CD14-positive monocyte (primary cell): Measurements from ENCODE around the gene COG2. TPM values are rescaled to one million over a fixed set of nuclear protein-coding genes. Genes with fewer than 3 reads are reported as not detected.
"Not testable (repeated sequence)": the region's sequence is repeated elsewhere in the genome, so short reads cannot be mapped to it uniquely, and the experiment has no call there.

ENCODE experiments used
- DNase-seq, 3 donors: peaks; one replicate each; pipeline ENCODE4 v3.0.0-alpha.2; 2011 to 2022
- H2AFZ ChIP-seq: 2 replicates; pipeline ENCODE4 v1.6.0; 2012; ENCODE audit warnings: mild to moderate bottlenecking, low read depth, low read length, inconsistent platforms; ENCODE audit not compliant: insufficient read depth, poor library complexity, severe bottlenecking
- H3K27ac ChIP-seq, 2 donors: 1 replicate in 1 of 2; 2 replicates in 1 of 2; pipeline ENCODE4 v1.5.1; 2012 to 2013; ENCODE audit warnings: low read length in 2 of 2, control low read depth in 1 of 2, inconsistent platforms in 1 of 2, low read depth in 1 of 2, mild to moderate bottlenecking in 1 of 2
- H3K27me3 ChIP-seq, 2 donors: one replicate each; pipeline versions ENCODE4 v1.6.0 to v1.6.1; 2011 to 2013; ENCODE audit warnings: low read length in 2 of 2; ENCODE audit not compliant: control insufficient read depth in 2 of 2, insufficient read depth in 2 of 2
- H3K36me3 ChIP-seq, 2 donors: replicated peaks in 1 of 2; 1 replicate in 1 of 2; 2 replicates in 1 of 2; pipeline versions ENCODE4 v1.5.1 to v1.6.1; 2012 to 2013; ENCODE audit warnings: low read length in 2 of 2, control low read depth in 1 of 2, inconsistent platforms in 1 of 2, mild to moderate bottlenecking in 1 of 2; ENCODE audit not compliant: insufficient read depth in 2 of 2, control insufficient read depth in 1 of 2
- H3K4me1 ChIP-seq, 2 donors: 1 replicate in 1 of 2; 2 replicates in 1 of 2; pipeline versions ENCODE4 v1.5.1 to v1.6.1; 2012 to 2013; ENCODE audit warnings: low read length in 2 of 2, control low read depth in 1 of 2, inconsistent platforms in 1 of 2, mild to moderate bottlenecking in 1 of 2, moderate library complexity in 1 of 2; ENCODE audit not compliant: insufficient read depth in 2 of 2, control insufficient read depth in 1 of 2
- H3K4me2 ChIP-seq: replicated peaks from 2 replicates; pipeline ENCODE3; 2012; ENCODE audit warnings: low read length, moderate library complexity, mild to moderate bottlenecking; ENCODE audit not compliant: poor library complexity, severe bottlenecking; ENCODE audit errors: extremely low read depth
- H3K4me3 ChIP-seq, 3 experiments: fragments of 200-600 bp in 1 of 3; sonication (generic) in 1 of 3; replicated peaks in 1 of 3; 1 replicate in 2 of 3; 2 replicates in 1 of 3; pipeline ENCODE4 v1.5.1; 2011 to 2013; ENCODE audit warnings: low read length in 3 of 3, mild to moderate bottlenecking in 3 of 3, control low read depth in 2 of 3, low read depth in 2 of 3, inconsistent platforms in 1 of 3, moderate library complexity in 1 of 3
- H3K79me2 ChIP-seq: 2 replicates; pipeline ENCODE4 v1.6.0; 2012; ENCODE audit warnings: mild to moderate bottlenecking, control low read depth, inconsistent platforms, low read length, moderate library complexity; ENCODE audit not compliant: insufficient read depth
- H3K9ac ChIP-seq: 2 replicates; pipeline ENCODE4 v1.6.0; 2017; ENCODE audit warnings: low read length, mild to moderate bottlenecking; ENCODE audit not compliant: insufficient read depth, poor library complexity, severe bottlenecking
- H3K9me3 ChIP-seq, 2 donors: replicated peaks in 1 of 2; 1 replicate in 1 of 2; 2 replicates in 1 of 2; pipeline versions ENCODE4 v1.5.1 to v1.6.1; 2012 to 2013; ENCODE audit warnings: low read length in 2 of 2, control low read depth in 1 of 2; ENCODE audit not compliant: control insufficient read depth in 1 of 2, insufficient read depth in 1 of 2
- H4K20me1 ChIP-seq: 2 replicates; pipeline ENCODE4 v1.6.0; 2012; ENCODE audit warnings: mild to moderate bottlenecking, low read length, control low read depth, moderate library complexity; ENCODE audit not compliant: insufficient read depth
- H3K27ac Mint-ChIP-seq, 7 donors: one replicate each; pipeline ENCODE4 v1.8.0; 2020; ENCODE audit warnings: mild to moderate bottlenecking in 7 of 7, mixed read lengths in 7 of 7, moderate library complexity in 6 of 7, inconsistent platforms in 2 of 7
- H3K27me3 Mint-ChIP-seq, 3 donors: one replicate each; pipeline ENCODE4 v1.8.0; 2021 to 2022; ENCODE audit warnings: low read depth in 3 of 3, mild to moderate bottlenecking in 3 of 3, mixed read lengths in 3 of 3, moderate library complexity in 3 of 3, inconsistent platforms in 1 of 3
- H3K36me3 Mint-ChIP-seq, 2 donors: one replicate each; pipeline ENCODE4 v1.8.0; 2020; ENCODE audit warnings: mixed read lengths in 2 of 2, inconsistent platforms in 1 of 2, mild to moderate bottlenecking in 1 of 2
- H3K4me1 Mint-ChIP-seq: one replicate; pipeline ENCODE4 v1.8.0; 2020; ENCODE audit warnings: mild to moderate bottlenecking, mixed read lengths
- H3K4me3 Mint-ChIP-seq, 2 donors: one replicate each; pipeline ENCODE4 v1.8.0; 2020; ENCODE audit warnings: mild to moderate bottlenecking in 2 of 2, mixed read lengths in 2 of 2, moderate library complexity in 1 of 2
- H3K9me3 Mint-ChIP-seq, 7 donors: one replicate each; pipeline ENCODE4 v1.8.0; 2020 to 2022; ENCODE audit warnings: mixed read lengths in 7 of 7, mild to moderate bottlenecking in 6 of 7, moderate library complexity in 6 of 7, inconsistent platforms in 2 of 7
- WGBS: methylation state at CpG from one replicate; pipeline ENCODE4 v1.1.5; 2013; ENCODE audit warnings: missing lambda C conversion rate; ENCODE audit not compliant: insufficient coverage; 5-methylcytosine and 5-hydroxymethylcytosine counted together
- intact Hi-C, 2 donors: fragments of 100-400 bp; cut with micrococcal nuclease; formaldehyde crosslinking; loops; one replicate each; pipeline versions ENCODE4 v1.15.0 to v1.15.1; 2023
- polyA plus RNA-seq, 3 donors: library from polyadenylated mRNA; depleted of rRNA in 1 of 3; unstranded in 2 of 3; stranded (reverse) in 1 of 3; fragments of 300-500 nt in 2 of 3; fragments of >200 nt in 1 of 3; fragmentation: Illumina TruSeq in 2 of 3; gene quantifications; 1 replicate in 2 of 3; 2 replicates in 1 of 3; pipeline ENCODE4 v1.2.3, GENCODE V29; 2012 to 2021
- TF ChIP-seq, protein P1 (sequence below): fragments of 200-600 bp; IDR thresholded peaks from one replicate; pipeline ENCODE4 v1.8.0; 2022; ENCODE audit warnings: antibody characterized with exemption, mild to moderate bottlenecking

The COG2 gene
- polyA plus RNA-seq, 3 donors = 16.7 to 30.4 (median 24.7) TPM

DNA sequence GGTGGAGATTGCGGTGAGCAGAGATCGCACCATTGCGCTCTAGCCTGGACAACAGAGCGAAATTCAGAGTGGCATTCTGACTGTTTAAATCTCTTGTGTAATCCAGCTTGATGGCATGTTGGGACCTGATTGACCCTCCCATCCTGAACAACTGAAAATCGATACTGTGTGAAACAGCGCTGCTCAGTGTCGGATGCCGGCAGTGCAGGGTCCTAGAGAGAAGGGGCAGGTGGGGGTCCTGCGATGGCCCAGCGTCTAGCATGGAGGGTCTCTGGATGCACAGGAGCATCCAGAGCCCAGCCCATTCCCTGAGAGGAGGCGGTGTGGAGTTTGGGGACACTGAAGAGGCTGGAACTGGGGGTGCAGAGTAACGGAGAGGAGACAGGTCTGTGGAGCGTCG is 55.8 kb downstream of the COG2 start:
- peaks cover 0 to 2% (median 2%) of the 10 kb centered on the region in 3 donors for H3K27me3 Mint-ChIP-seq
- H3K4me1 Mint-ChIP-seq = no peaks in the 10 kb centered on the region
- Histone ChIP-seq H3K27ac (no peak overlapping the region), H3K9me3 (no peaks in the 10 kb centered on the region), H3K27me3 (no peaks in the 10 kb centered on the region), H3K9ac (no peak overlapping the region), H3K4me1 (no peaks in the 10 kb centered on the region), H3K79me2 (no peaks in the 10 kb centered on the region), H3K4me3 (no peak overlapping the region), H3K4me2 (no peak overlapping the region), H2AFZ (no peak overlapping the region), H4K20me1 (no peaks in the 10 kb centered on the region), H3K36me3 (peaks cover 14 to 17% of the 10 kb centered on the region in 2 donors)
- no peak overlapping the region for H3K4me3 Mint-ChIP-seq
- peaks cover 11 to 20% of the 10 kb centered on the region in 2 donors for H3K36me3 Mint-ChIP-seq
- TF ChIP-seq, protein P1, sequence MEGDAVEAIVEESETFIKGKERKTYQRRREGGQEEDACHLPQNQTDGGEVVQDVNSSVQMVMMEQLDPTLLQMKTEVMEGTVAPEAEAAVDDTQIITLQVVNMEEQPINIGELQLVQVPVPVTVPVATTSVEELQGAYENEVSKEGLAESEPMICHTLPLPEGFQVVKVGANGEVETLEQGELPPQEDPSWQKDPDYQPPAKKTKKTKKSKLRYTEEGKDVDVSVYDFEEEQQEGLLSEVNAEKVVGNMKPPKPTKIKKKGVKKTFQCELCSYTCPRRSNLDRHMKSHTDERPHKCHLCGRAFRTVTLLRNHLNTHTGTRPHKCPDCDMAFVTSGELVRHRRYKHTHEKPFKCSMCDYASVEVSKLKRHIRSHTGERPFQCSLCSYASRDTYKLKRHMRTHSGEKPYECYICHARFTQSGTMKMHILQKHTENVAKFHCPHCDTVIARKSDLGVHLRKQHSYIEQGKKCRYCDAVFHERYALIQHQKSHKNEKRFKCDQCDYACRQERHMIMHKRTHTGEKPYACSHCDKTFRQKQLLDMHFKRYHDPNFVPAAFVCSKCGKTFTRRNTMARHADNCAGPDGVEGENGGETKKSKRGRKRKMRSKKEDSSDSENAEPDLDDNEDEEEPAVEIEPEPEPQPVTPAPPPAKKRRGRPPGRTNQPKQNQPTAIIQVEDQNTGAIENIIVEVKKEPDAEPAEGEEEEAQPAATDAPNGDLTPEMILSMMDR = no peak
- H3K9me3 Mint-ChIP-seq = no peaks in the 10 kb centered on the region
- intact Hi-C loops = no loop called here
- no peak for DNase-seq
- no peak overlapping the region for H3K27ac Mint-ChIP-seq
- 95% methylated on average over 14 of the region's 14 CpGs for WGBS

DNA sequence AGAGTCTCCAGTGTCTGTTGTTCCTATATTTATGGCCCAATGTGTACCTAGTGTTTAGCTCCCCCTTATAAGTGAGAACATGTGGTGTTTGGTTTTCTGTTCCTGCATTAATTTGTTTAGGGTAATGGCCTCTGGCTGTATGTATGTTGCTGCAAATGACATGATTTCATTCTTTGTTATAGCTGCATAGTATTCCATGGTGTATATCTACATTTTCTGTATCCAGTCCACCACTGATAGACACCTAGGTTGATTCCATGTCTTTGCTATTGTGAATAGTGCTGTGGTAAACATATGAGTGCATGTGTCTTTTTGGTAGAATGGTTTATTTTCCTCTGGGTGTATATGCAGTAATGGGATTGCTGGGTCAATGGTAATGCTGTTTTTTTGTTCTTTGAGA is 56.7 kb downstream of the COG2 start:
- H3K36me3 ChIP-seq, H3K9me3 Mint-ChIP-seq, H3K27ac ChIP-seq, H3K79me2 ChIP-seq, H3K9me3 ChIP-seq, H2AFZ ChIP-seq, H3K4me1 Mint-ChIP-seq, H3K4me3 Mint-ChIP-seq, intact Hi-C loops, H3K4me2 ChIP-seq, H3K27me3 ChIP-seq, H3K4me3 ChIP-seq, H3K9ac ChIP-seq, DNase-seq, H3K27ac Mint-ChIP-seq, H3K27me3 Mint-ChIP-seq, H4K20me1 ChIP-seq, H3K4me1 ChIP-seq: not testable (repeated sequence)
- peaks cover 4 to 13% of the 10 kb centered on the region in 2 donors for H3K36me3 Mint-ChIP-seq
